ENCODE measurements around the gene MAP2K6.

DNA sequence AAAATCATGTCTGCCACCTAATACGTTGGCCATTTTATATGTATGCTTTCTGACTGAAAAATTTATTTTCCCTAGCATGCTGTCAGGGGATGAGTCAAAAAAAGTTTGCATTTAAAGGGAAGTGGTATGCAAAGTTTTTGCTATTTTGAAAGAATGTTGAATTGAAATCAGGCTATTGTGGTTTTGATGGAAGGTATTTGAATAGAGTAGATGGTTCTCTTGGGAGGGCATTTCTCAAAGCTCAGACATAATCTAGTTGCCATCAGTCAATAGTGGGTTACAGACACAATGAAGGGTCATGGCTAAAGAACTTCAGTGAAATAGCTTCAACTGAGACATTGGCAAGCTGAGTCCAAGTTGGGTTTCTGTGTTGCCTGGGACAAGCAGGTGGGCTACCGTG, 102.4 kb downstream of the MAP2K6 start:
- TF ChIP-seq, protein P1, sequence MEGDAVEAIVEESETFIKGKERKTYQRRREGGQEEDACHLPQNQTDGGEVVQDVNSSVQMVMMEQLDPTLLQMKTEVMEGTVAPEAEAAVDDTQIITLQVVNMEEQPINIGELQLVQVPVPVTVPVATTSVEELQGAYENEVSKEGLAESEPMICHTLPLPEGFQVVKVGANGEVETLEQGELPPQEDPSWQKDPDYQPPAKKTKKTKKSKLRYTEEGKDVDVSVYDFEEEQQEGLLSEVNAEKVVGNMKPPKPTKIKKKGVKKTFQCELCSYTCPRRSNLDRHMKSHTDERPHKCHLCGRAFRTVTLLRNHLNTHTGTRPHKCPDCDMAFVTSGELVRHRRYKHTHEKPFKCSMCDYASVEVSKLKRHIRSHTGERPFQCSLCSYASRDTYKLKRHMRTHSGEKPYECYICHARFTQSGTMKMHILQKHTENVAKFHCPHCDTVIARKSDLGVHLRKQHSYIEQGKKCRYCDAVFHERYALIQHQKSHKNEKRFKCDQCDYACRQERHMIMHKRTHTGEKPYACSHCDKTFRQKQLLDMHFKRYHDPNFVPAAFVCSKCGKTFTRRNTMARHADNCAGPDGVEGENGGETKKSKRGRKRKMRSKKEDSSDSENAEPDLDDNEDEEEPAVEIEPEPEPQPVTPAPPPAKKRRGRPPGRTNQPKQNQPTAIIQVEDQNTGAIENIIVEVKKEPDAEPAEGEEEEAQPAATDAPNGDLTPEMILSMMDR (IDR thresholded peaks at IDR 0.05): no peak
- TF ChIP-seq POLR2A (IDR thresholded peaks at IDR 0.05): no peak

All from heart left ventricle (tissue), 13 donors.